Thoracic aorta endothelial cell (primary cell): Measurements from ENCODE around the gene ABHD16B. TPM values are rescaled to one million over a fixed set of nuclear protein-coding genes. Genes with fewer than 3 reads are reported as not detected.

Experiments
- small RNA-seq: library from RNA; depleted of rRNA; stranded (forward); fragments of <200 nt; gene quantifications from one replicate; pipeline ENCODE3, GENCODE V24; 2012
- total RNA-seq: library from RNA; depleted of rRNA; stranded (reverse); fragments of >200 nt; gene quantifications from 2 replicates; pipeline ENCODE4 v1.2.3, GENCODE V29; 2012

The ABHD16B gene
- total RNA-seq: not detected in 2 replicates

GRCh38 chr20:63861365-63861934, at the start of gene ABHD16B:
TSS of gene ABHD16B (plus strand) at chr20:63861498. CDS start at chr20:63861541, 43 bp downstream.

GRCh38 chr20:63830841-63831588, 30.3 kb upstream of the ABHD16B start, which contains the start of gene ZBTB46:
TSS of gene ZBTB46 (minus strand) at chr20:63831264. CDS start at chr20:63790757, 40,507 bp downstream.

GRCh38 chr20:63864978-63865640, 3.8 kb downstream of the ABHD16B start, which contains the start of gene TPD52L2:
TSS of gene TPD52L2 (plus strand) at chr20:63865270. CDS start at chr20:63865366, 96 bp downstream.

GRCh38 chr20:63894358-63895201, 33.3 kb downstream of the ABHD16B start, which contains the start of gene DNAJC5:
TSS of gene DNAJC5 (plus strand) at chr20:63895126. CDS start at chr20:63928346, 33,220 bp downstream.

Small RNA genes within 50 kb of the gene (small RNA-seq; reads per million reads assigned to genes)
- 45.0 reads per million, percentile 97 among the genes with 10 or more reads in this experiment for gene RNU1-134P

Other genes starting within 250 kb of the ABHD16B start
- 8.6 and 10.6 TPM in 2 replicates for gene GMEB2, start 234.4 kb upstream of the ABHD16B start, total RNA-seq
- gene STMN3, start 208.1 kb upstream of the ABHD16B start, total RNA-seq: 3.5 and 6.1 TPM in 2 replicates
- gene RTEL1, start 203.2 kb upstream of the ABHD16B start, total RNA-seq: 19.8 and 22.6 TPM in 2 replicates
- 13.2 and 15.5 TPM in 2 replicates for gene TNFRSF6B, start 164.8 kb upstream of the ABHD16B start, total RNA-seq
- gene ARFRP1, start 153.5 kb upstream of the ABHD16B start, total RNA-seq: 24.3 and 25.3 TPM in 2 replicates
- 15.8 and 16.1 TPM in 2 replicates for gene ZGPAT, start 153.5 kb upstream of the ABHD16B start, total RNA-seq
- 2.4 and 3.6 TPM in 2 replicates for gene LIME1, start 124.8 kb upstream of the ABHD16B start, total RNA-seq
- 21.8 and 25.8 TPM in 2 replicates for gene SLC2A4RG, start 121.7 kb upstream of the ABHD16B start, total RNA-seq
- 2.9 and 3.2 TPM in 2 replicates for gene ZBTB46, start 30.2 kb upstream of the ABHD16B start, total RNA-seq
- gene TPD52L2, start 3.8 kb downstream of the ABHD16B start, total RNA-seq: 128 and 140 TPM in 2 replicates
- gene DNAJC5, start 33.6 kb downstream of the ABHD16B start, total RNA-seq: 75.0 and 76.5 TPM in 2 replicates
- gene UCKL1, start 94.9 kb downstream of the ABHD16B start, total RNA-seq: 21.4 and 23.3 TPM in 2 replicates
- gene ZNF512B, start 108.4 kb downstream of the ABHD16B start, total RNA-seq: 12.9 and 16.4 TPM in 2 replicates
- 1.9 and 2.6 TPM in 2 replicates for gene SAMD10, start 118.1 kb downstream of the ABHD16B start, total RNA-seq
- gene PRPF6, start 119.6 kb downstream of the ABHD16B start, total RNA-seq: 63.0 and 73.5 TPM in 2 replicates
- 2.1 and 3.3 TPM in 2 replicates for gene C20orf204, start 174.7 kb downstream of the ABHD16B start, total RNA-seq
- gene SOX18, start 188.1 kb downstream of the ABHD16B start, total RNA-seq: 25.5 and 42.1 TPM in 2 replicates
- gene TCEA2, start 201.7 kb downstream of the ABHD16B start, total RNA-seq: 15.6 and 17.3 TPM in 2 replicates
- gene RGS19, start 218.0 kb downstream of the ABHD16B start, total RNA-seq: 17.4 and 21.0 TPM in 2 replicates
- gene OPRL1, start 218.6 kb downstream of the ABHD16B start, total RNA-seq: 0.93 and 1.0 TPM in 2 replicates
- 0.29 and 0.40 TPM in 2 replicates for gene LKAAEAR1, start 222.9 kb downstream of the ABHD16B start, total RNA-seq
- gene NPBWR2, start 246.1 kb downstream of the ABHD16B start, total RNA-seq: not detected in 2 replicates